Measurements from ENCODE around the gene GUCA1A. TPM values are rescaled to one million over a fixed set of nuclear protein-coding genes. Genes with fewer than 3 reads are reported as not detected.
A peak's percentile ranks its signal among the peaks of the same experiment; 100 is the strongest.

Gene GUCA1A
- not detected in 2 replicates for total RNA-seq (2022)
- percentile 5 among the genes with signal in this experiment for Bru-seq, nascent RNA
- percentile 11 among the genes with signal in this experiment for BruChase-seq, experiment 1, labeled RNA remaining after a 2-hour chase
- percentile 9 among the genes with signal in this experiment for BruChase-seq, experiment 2, labeled RNA remaining after a 6-hour chase
- long read RNA-seq: 0 reads

DNA sequence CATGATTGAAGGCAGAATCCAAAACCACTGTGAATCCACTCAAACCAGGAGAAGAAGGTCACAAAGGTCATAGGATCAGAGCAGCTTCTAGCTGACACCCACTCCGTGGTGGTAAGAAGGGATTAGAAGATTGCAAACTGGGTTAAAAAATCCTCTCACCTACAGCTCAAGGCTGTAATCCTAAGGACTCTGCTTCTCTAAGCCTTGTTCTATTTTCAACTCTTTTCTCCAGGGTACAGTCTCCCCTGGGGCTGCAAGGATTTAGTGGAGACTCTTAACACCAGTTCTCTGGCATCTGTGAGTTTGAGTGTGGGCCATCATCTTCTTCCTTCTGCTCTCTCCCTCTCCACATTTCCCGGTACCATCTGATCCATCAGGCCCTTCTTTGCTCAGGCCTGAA is at the start of gene GUCA1A:
GUCA1A (plus strand) TSS at position 264 of the 400 bp plus-strand sequence. CDS start 250 bp downstream, outside the sequence.
- Mint-ChIP-seq H3K27me3 (ENCODE audit: insufficient read depth, unreplicated experiment) (no peaks in the 10 kb centered on the region), H3K36me3 (ENCODE audit: insufficient read depth, unreplicated experiment) (no peaks in the 10 kb centered on the region), H3K4me3 (ENCODE audit: unreplicated experiment) (no peak within 1 kb of the TSS), H3K4me1 (ENCODE audit: low read depth, unreplicated experiment) (no peaks in the 10 kb centered on the region), H3K9me3 (ENCODE audit: unreplicated experiment) (no peaks in the 10 kb centered on the region), H3K27ac (ENCODE audit: unreplicated experiment) (no peak within 1 kb of the TSS)
- DNase-seq: no peak
- Histone ChIP-seq H3K27me3 (replicated peaks; ENCODE audit: control insufficient read depth, insufficient read depth, low read length) (no peaks in the 10 kb centered on the region), H3K4me1 (no peaks in the 10 kb centered on the region), H3K9me3 (no peaks in the 10 kb centered on the region), H3K36me3 (ENCODE audit: control insufficient read depth, insufficient read depth, low read length) (no peaks in the 10 kb centered on the region), H3K4me3 (ENCODE audit: low read depth, low read length) (no peak within 1 kb of the TSS)
- POLR2A ChIA-PET: no interaction called here
- CTCF ChIA-PET: no interaction called here
- BruUV-seq (replicated peaks): no TSS peak
- TF ChIP-seq, protein P1, sequence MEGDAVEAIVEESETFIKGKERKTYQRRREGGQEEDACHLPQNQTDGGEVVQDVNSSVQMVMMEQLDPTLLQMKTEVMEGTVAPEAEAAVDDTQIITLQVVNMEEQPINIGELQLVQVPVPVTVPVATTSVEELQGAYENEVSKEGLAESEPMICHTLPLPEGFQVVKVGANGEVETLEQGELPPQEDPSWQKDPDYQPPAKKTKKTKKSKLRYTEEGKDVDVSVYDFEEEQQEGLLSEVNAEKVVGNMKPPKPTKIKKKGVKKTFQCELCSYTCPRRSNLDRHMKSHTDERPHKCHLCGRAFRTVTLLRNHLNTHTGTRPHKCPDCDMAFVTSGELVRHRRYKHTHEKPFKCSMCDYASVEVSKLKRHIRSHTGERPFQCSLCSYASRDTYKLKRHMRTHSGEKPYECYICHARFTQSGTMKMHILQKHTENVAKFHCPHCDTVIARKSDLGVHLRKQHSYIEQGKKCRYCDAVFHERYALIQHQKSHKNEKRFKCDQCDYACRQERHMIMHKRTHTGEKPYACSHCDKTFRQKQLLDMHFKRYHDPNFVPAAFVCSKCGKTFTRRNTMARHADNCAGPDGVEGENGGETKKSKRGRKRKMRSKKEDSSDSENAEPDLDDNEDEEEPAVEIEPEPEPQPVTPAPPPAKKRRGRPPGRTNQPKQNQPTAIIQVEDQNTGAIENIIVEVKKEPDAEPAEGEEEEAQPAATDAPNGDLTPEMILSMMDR (IDR thresholded peaks at IDR 0.05; ENCODE audit: insufficient read depth in 1 of 2, low read depth in 1 of 2, low read length in 1 of 2, severe bottlenecking in 1 of 2, unreplicated experiment in 1 of 2): no peak
- intact Hi-C loops (cut with micrococcal nuclease; ENCODE audit: unreplicated experiment): no loop called here

DNA sequence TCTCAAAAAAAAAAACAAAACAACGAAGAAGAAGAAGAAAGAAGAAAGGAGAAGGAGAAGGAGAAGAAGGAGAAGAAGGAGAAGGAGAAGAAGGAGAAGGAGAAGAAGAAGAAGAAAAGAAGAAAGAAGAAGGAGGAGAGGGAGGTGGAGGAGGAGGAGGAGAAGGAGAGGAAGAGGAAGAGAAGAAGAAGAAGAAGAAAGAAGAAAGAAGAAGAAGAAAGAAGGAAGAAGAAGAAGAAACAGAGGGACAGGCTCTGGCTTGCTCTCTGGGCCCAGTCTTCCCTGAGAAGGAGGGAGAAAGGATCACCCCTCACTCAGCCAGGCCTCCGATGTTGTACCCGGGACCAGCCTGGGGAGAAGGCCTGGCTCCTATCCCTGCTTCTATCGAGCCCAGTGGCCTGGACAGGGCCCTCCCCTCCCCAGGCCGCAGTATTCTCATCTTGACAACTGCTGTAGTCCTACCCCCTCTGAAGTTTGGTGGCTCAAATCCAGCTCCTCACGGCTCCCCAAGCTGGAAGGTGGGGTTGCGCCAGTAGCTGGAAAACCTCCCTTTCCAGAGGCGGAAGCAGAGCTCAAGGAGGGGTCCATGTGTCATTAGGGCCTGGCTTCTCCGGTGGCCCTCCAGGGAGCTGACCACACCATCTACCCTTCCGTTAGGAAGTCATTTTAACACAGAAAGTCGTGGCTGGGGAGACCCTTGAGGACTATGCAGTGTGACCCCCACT is 49.6 kb upstream of the GUCA1A start:
- H3K4me1 Mint-ChIP-seq (ENCODE audit: low read depth, unreplicated experiment): peaks cover 18% of the 10 kb centered on the region
- H3K36me3 Mint-ChIP-seq (ENCODE audit: insufficient read depth, unreplicated experiment): peaks cover 89% of the 10 kb centered on the region
- Histone ChIP-seq H3K4me3 (ENCODE audit: low read depth, low read length) (no peak overlapping the region), H3K4me1 (peaks cover 6% of the 10 kb centered on the region; the same call in 1 of the 2 replicates), H3K27me3 (replicated peaks; ENCODE audit: control insufficient read depth, insufficient read depth, low read length) (no peaks in the 10 kb centered on the region), H3K36me3 (ENCODE audit: control insufficient read depth, insufficient read depth, low read length) (peaks cover 3% of the 10 kb centered on the region), H3K9me3 (no peaks in the 10 kb centered on the region)
- CTCF ChIA-PET: no interaction called here
- POLR2A ChIA-PET: interaction anchor here (1.0 kb wide), 1 partner anchor 13 kb away, joined by 3 read pairs; no protein-coding TSS in a partner anchor
- BruUV-seq (replicated peaks): no TSS peak
- no peaks in the 10 kb centered on the region for H3K9me3 Mint-ChIP-seq (ENCODE audit: unreplicated experiment)
- H3K27me3 Mint-ChIP-seq (ENCODE audit: insufficient read depth, unreplicated experiment): no peaks in the 10 kb centered on the region
- no peak overlapping the region for H3K4me3 Mint-ChIP-seq (ENCODE audit: unreplicated experiment)
- TF ChIP-seq, protein P1 (IDR thresholded peaks at IDR 0.05; ENCODE audit: insufficient read depth in 1 of 2, low read depth in 1 of 2, low read length in 1 of 2, severe bottlenecking in 1 of 2, unreplicated experiment in 1 of 2): no peak
- no peak overlapping the region for H3K27ac Mint-ChIP-seq (ENCODE audit: unreplicated experiment)
- intact Hi-C loops (cut with micrococcal nuclease; ENCODE audit: unreplicated experiment): no loop called here
- no peak for DNase-seq

DNA sequence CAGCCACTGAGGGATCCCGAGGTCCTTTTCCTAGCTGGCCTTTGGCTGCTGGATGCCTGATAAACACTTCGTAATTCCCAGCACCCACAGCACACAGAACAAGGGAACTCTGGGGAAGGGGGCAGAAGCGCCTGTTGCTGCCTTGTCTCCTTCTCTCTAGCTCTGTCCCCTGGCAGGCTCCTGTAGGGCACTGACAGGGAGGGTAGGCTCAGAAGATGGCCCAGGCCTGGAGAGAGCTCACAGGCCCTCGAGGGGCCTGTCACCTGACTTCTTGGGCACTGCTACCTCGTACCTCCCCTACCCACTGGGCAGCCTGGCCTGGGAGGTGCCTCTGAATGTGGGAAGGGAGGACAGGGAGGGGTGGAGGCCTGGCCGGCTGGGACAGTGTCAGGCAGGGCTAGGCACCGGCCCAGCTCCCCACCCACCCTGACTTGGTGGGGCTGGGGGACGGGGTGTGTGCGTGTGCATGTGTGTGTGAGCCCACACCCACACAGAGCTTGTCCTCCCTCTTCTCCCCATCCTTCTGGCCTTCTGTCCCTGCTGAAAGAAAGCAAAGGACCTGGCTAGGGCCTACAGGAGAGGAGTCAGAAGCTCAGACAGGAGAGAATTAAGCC is 48.8 kb upstream of the GUCA1A start:
- CTCF ChIA-PET: no interaction called here
- no peak for DNase-seq
- peaks cover 5% of the 10 kb centered on the region; the same call in 1 of the 2 replicates for H3K4me1 ChIP-seq
- POLR2A ChIA-PET: interaction anchor here (1.0 kb wide), 1 partner anchor 12 kb away, joined by 3 read pairs; no protein-coding TSS in a partner anchor
- no peaks in the 10 kb centered on the region for H3K27me3 ChIP-seq (replicated peaks; ENCODE audit: control insufficient read depth, insufficient read depth, low read length)
- TF ChIP-seq, protein P1 (IDR thresholded peaks at IDR 0.05; ENCODE audit: insufficient read depth in 1 of 2, low read depth in 1 of 2, low read length in 1 of 2, severe bottlenecking in 1 of 2, unreplicated experiment in 1 of 2): no peak
- no TSS peak for BruUV-seq (replicated peaks)
- H3K4me3 Mint-ChIP-seq (ENCODE audit: unreplicated experiment): no peak overlapping the region
- H3K27me3 Mint-ChIP-seq (ENCODE audit: insufficient read depth, unreplicated experiment): no peaks in the 10 kb centered on the region
- no peak overlapping the region for H3K27ac Mint-ChIP-seq (ENCODE audit: unreplicated experiment)
- peaks cover 3% of the 10 kb centered on the region for H3K36me3 ChIP-seq (ENCODE audit: control insufficient read depth, insufficient read depth, low read length)
- H3K36me3 Mint-ChIP-seq (ENCODE audit: insufficient read depth, unreplicated experiment): peaks cover 96% of the 10 kb centered on the region
- intact Hi-C loops (cut with micrococcal nuclease; ENCODE audit: unreplicated experiment): no loop called here
- H3K9me3 Mint-ChIP-seq (ENCODE audit: unreplicated experiment): no peaks in the 10 kb centered on the region
- H3K9me3 ChIP-seq: no peaks in the 10 kb centered on the region
- H3K4me1 Mint-ChIP-seq (ENCODE audit: low read depth, unreplicated experiment): peaks cover 18% of the 10 kb centered on the region
- no peak overlapping the region for H3K4me3 ChIP-seq (ENCODE audit: low read depth, low read length)

Measured in Caco-2 (cell line).